Measurements from ENCODE around the gene FAM221B.

DNA sequence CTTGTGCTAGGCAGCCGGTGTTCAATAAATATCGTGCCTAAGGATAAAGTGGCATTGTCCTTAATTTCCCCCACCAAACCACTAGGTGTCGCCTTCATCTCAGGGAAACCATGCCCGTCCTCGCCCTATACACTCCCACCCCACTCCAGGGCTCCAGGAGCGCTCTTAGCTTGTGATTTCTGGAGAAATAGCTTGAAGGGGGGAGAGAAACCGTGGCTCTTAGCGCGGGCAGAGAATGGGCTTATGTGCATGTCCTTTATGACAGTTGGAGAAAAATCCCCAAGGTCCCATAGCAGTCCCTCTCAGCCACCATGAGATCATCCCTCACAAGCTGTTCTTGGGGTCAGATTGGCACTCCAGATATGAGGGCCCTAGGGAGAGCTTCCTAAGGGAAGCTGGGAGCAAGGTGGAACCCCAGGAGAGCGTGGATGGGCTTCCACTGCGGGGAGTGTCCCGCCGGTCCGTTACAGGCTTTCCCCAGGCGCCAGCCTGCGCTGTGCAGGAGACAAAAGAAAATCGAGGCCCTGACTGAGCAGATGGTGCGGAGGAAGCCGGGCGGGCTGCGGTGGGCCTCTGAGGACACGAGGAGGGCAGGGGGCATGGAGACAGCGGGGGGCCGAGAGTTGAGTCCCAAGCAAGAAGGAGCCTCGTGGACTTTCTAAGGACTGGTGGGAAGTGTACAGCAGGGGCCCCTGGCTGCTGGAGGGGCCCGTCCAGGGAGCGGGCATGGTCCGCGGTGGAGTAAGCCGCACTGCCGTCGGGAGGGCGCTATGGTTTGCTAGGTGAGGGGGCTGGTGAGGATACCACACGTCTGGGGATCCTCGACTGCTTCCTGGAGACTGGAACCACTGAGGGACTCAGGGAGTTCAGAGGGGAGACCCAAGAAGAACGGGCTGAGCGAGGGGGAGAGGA, 37.9 kb downstream of the FAM221B start:
- TF ChIP-seq, protein P1, sequence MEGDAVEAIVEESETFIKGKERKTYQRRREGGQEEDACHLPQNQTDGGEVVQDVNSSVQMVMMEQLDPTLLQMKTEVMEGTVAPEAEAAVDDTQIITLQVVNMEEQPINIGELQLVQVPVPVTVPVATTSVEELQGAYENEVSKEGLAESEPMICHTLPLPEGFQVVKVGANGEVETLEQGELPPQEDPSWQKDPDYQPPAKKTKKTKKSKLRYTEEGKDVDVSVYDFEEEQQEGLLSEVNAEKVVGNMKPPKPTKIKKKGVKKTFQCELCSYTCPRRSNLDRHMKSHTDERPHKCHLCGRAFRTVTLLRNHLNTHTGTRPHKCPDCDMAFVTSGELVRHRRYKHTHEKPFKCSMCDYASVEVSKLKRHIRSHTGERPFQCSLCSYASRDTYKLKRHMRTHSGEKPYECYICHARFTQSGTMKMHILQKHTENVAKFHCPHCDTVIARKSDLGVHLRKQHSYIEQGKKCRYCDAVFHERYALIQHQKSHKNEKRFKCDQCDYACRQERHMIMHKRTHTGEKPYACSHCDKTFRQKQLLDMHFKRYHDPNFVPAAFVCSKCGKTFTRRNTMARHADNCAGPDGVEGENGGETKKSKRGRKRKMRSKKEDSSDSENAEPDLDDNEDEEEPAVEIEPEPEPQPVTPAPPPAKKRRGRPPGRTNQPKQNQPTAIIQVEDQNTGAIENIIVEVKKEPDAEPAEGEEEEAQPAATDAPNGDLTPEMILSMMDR (IDR thresholded peaks at IDR 0.05), result peak; percentile 68 to 80 (median 76)
- no peak for TF ChIP-seq POLR2A (IDR thresholded peaks at IDR 0.05)
